Psoas muscle (tissue), 8 donors: ENCODE measurements around the gene RTP3. TPM values are rescaled to one million over a fixed set of nuclear protein-coding genes. Genes with fewer than 3 reads are reported as not detected.

Source experiments
- ATAC-seq, 4 donors: fragments of 200-7000 bp; cut with Tn5 transposase; one replicate each; pipeline ENCODE4 v1.9.1; 2020; ENCODE audit warnings: moderate library complexity in 3 of 4, mild to moderate bottlenecking in 2 of 4
- DNase-seq, 2 donors: peaks; one replicate each; pipeline ENCODE4 v3.0.0-alpha.2; 2020
- H3K27ac ChIP-seq: fragments of 200-600 bp; one replicate; pipeline ENCODE4 v1.8.0; 2022
- H3K27me3 ChIP-seq, 3 donors: fragments of 200-600 bp in 1 of 3; one replicate each; pipeline versions ENCODE4 v1.6.1 to v1.8.0; 2013 to 2022; ENCODE audit warnings: low read length in 2 of 3, mild to moderate bottlenecking in 2 of 3, moderate library complexity in 1 of 3; ENCODE audit not compliant: insufficient read depth in 3 of 3
- H3K36me3 ChIP-seq, 2 donors: fragments of 200-600 bp in 1 of 2; one replicate each; pipeline versions ENCODE4 v1.6.1 to v1.8.0; 2013 to 2022; ENCODE audit warnings: low read depth in 1 of 2, mild to moderate bottlenecking in 1 of 2, moderate library complexity in 1 of 2; ENCODE audit not compliant: insufficient read depth in 1 of 2
- H3K4me1 ChIP-seq: fragments of 200-600 bp; one replicate; pipeline ENCODE4 v1.8.0; 2022
- H3K4me3 ChIP-seq: fragments of 200-600 bp; one replicate; pipeline ENCODE4 v1.8.0; 2022; ENCODE audit warnings: mild to moderate bottlenecking
- H3K9me3 ChIP-seq: fragments of 200-600 bp; one replicate; pipeline ENCODE4 v1.8.0; 2022
- CTCF ChIP-seq: fragments of 200-600 bp; IDR thresholded peaks from one replicate; pipeline ENCODE4 v1.8.0; 2022; ENCODE audit warnings: antibody characterized with exemption
- WGBS, 3 donors: extraction: QIAGEN DNeasy Blood & Tissue Kit; methylation state at CpG; one replicate each; pipeline versions ENCODE4 v1.1.6 to v1.1.7; 2013; 5-methylcytosine and 5-hydroxymethylcytosine counted together
- intact Hi-C, 2 donors: fragments of 100-400 bp; cut with DNase I; formaldehyde crosslinking; loops; one replicate each; pipeline versions ENCODE4 v1.11.0 to v1.14.2; 2022
- polyA plus RNA-seq, 3 donors: library from polyadenylated mRNA; stranded (reverse); fragments of 200-250 nt; gene quantifications; one replicate each; pipeline ENCODE4 v1.2.3, GENCODE V29; 2013
- total RNA-seq, 4 donors: library from RNA; stranded (reverse); fragmentation: NEBNext Ultra II Directional in 2 of 4; extraction: Animal tissue kit (Norgen Biotek cat#: 25700) in 2 of 4; gene quantifications; one replicate each; pipeline versions ENCODE4 v1.2.1 to v1.2.4, GENCODE V29; 2021 to 2023
- donor health status: healthy with polysubstance abuse.
- donor health status: DM: no; HTN: no; CAD: no; lungs with moderate emphysema.
- donor health status: Bipolar disorder and iron deficiency.
- donor health status: healthy.
- donor health status: DM: yes; HTN: yes; CAD: no.
- donor health status: DM: no; HTN: no; CAD: no.
- donor health status: DM: no; HTN: no; CAD: no.
- donor health status: DM: yes; HTN: yes; CAD: no.

The RTP3 gene
- total and polyA plus RNA-seq, 7 donors, result 0.01 TPM; not detected in 6

- ATAC-seq (no peak), DNase-seq (no peak)
- peaks cover 3 to 87% of the 10 kb centered on the region in 2 donors for H3K36me3 ChIP-seq
- H3K27ac ChIP-seq, result peak overlapping the region; percentile 82
- whole genome bisulfite sequencing, 3 donors, result 69 to 92% (median 76%) methylated on average over 4 of the region's 4 CpGs
- no peak for TF ChIP-seq CTCF
- intact Hi-C loops, result no loop called here
- H3K9me3 ChIP-seq, result no peaks in the 10 kb centered on the region
- H3K4me3 ChIP-seq, result no peak overlapping the region
- peaks cover 44% of the 10 kb centered on the region for H3K4me1 ChIP-seq
- H3K27me3 ChIP-seq, result no peaks in the 10 kb centered on the region
Measured at GRCh38 chr3:46540550-46540949, 42.8 kb downstream of the RTP3 start.

DNA sequence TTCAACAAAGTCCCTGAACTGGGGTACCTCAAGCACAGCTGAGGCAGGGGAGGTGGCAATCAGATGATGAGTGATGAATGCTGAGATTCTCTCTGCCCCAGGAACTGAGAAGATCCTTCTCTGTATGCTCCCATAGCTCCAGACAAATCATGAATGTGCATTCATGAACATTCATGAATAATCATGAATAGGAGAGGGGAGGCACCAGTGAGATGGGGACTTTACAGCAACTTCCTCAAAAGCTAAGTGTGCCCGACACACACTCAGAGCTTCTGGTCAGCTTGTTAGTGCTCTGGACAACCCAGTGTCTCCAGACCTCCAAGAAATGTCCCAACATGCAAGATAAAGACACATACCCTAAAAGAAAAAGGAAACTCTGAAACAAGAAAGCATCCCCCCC is 44.1 kb downstream of the RTP3 start:
- Histone ChIP-seq H3K9me3 (no peaks in the 10 kb centered on the region), H3K36me3 (peaks cover 3 to 93% of the 10 kb centered on the region in 2 donors), H3K27ac (peak overlapping the region; percentile 74), H3K4me3 (no peak overlapping the region), H3K27me3 (no peaks in the 10 kb centered on the region), H3K4me1 (peaks cover 37% of the 10 kb centered on the region)
- no peak for TF ChIP-seq CTCF
- no peak for DNase-seq
- no peak for ATAC-seq
- 91 to 100% (median 95%) methylated on average over 1 of the region's 1 CpG for WGBS, 3 donors
- intact Hi-C loops, result no loop called here

DNA sequence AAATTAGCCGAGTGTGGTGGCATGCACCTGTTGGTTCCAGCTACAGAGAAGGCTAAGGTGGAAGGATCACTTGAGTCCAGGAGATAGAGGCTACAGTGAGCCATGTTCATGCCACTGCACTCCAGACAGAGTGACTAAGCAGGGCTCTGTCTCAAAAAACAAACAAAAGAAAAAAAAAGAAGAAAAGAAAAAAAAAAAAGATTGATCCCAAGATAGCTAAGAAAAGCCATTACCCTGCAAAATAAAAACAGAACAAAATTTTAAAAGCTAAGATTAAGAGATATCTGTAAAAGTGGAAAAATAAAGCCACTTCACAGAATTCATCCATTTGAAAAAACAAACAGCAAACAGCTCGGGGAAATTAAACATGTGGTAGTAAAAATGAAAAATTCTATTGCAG is 44.6 kb downstream of the RTP3 start:
- 64 to 85% (median 71%) methylated on average over 2 of the region's 2 CpGs for WGBS, 3 donors
- intact Hi-C loops, result no loop called here

GRCh38 chr3:46542801-46543201 is 45.0 kb downstream of the RTP3 start:
- H3K4me3 ChIP-seq, result no peak overlapping the region
- WGBS, 3 donors, result 77 to 88% (median 87%) methylated on average over 5 of the region's 5 CpGs
- no peaks in the 10 kb centered on the region for H3K9me3 ChIP-seq
- peaks cover 3 to 93% of the 10 kb centered on the region in 2 donors for H3K36me3 ChIP-seq
- ATAC-seq, result peak; percentile 21 to 57 (median 40)
- no peak for TF ChIP-seq CTCF
- intact Hi-C loops, result no loop called here
- no peak for DNase-seq
- peak overlapping the region; percentile 74 for H3K27ac ChIP-seq
- no peaks in the 10 kb centered on the region for H3K27me3 ChIP-seq
- peaks cover 32% of the 10 kb centered on the region for H3K4me1 ChIP-seq

More for the DNA sequence above, 44.6 kb downstream of the RTP3 start:
- ATAC-seq (peak in 1 of 4 donors; percentile 40), DNase-seq (no peak)
- Histone ChIP-seq H3K9me3 (no peaks in the 10 kb centered on the region), H3K4me3 (no peak overlapping the region), H3K36me3 (peaks cover 3 to 97% of the 10 kb centered on the region in 2 donors), H3K27ac (peak overlapping the region; percentile 74), H3K27me3 (no peaks in the 10 kb centered on the region), H3K4me1 (peaks cover 33% of the 10 kb centered on the region)
- no peak for TF ChIP-seq CTCF
